ENCODE results near the gene PHRF1. TPM values are rescaled to one million over a fixed set of nuclear protein-coding genes. Genes with fewer than 3 reads are reported as not detected.

PHRF1 gene
- total and polyA plus RNA-seq, 2 donors (not counting 3 experiments of a cell fraction or from before 2014, with no cell fraction given) = 14.2 to 39.4 TPM

DNA sequence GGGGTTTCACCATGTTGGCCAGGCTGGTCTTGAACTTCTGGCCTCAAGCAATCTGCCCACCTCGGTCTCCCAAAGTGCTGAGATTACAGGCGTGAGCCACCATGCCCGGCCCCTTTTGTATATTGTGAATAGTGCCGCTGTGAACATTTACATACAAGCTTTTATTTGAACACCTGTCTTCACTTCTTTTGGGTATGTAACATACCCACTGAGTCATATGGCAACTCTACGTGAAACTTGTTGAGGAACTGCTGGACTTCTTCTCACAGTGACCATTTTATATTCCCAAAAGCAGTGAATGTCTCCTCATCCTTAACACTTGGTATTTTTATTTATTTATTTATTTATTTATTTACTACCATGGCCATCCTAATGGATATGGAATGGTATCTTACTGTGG lies 54.6 kb downstream of the PHRF1 start:
- CTCF ChIA-PET = no interaction called here

More for the DNA sequence above, 54.6 kb downstream of the PHRF1 start:
- H2AFZ ChIP-seq (ENCODE audit: low read depth, low read length) = no peak overlapping the region
- H3K27me3 ChIP-seq (ENCODE audit: control insufficient read depth in 2 of 2, insufficient read depth in 2 of 2, low read length in 2 of 2) = peaks cover 4 to 11% of the 10 kb centered on the region in 2 experiments
- H3K4me3 ChIP-seq (replicated peaks in 1 of 3; ENCODE audit: insufficient read depth in 1 of 3, low read depth in 1 of 3, low read length in 3 of 3) = no peak overlapping the region
- H4K20me1 ChIP-seq (replicated peaks; ENCODE audit: control insufficient read depth, extremely low read depth, insufficient read depth, low read length) = no peaks in the 10 kb centered on the region
- BruUV-seq (replicated peaks) = no TSS peak
- no peaks in the 10 kb centered on the region for H3K36me3 ChIP-seq (ENCODE audit: control insufficient read depth in 2 of 2, extremely low read depth in 1 of 2, insufficient read depth in 2 of 2, low read length in 2 of 2)
- DNase-seq (ENCODE audit: low read depth, low spot score) = no peak
- no peaks in the 10 kb centered on the region for H3K9me3 ChIP-seq (replicated peaks; ENCODE audit: control insufficient read depth, insufficient read depth, low read length)
- no peaks in the 10 kb centered on the region for H3K9me1 ChIP-seq (replicated peaks; ENCODE audit: control insufficient read depth, extremely low read depth, insufficient read depth, low read length)
- POLR2A ChIA-PET = no interaction called here
- no peak overlapping the region for H3K4me2 ChIP-seq (ENCODE audit: insufficient read depth, low read length)
- TF ChIP-seq, protein P1, sequence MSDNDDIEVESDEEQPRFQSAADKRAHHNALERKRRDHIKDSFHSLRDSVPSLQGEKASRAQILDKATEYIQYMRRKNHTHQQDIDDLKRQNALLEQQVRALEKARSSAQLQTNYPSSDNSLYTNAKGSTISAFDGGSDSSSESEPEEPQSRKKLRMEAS (IDR thresholded peaks at IDR 0.05; ENCODE audit: insufficient read depth, insufficient read length) = no peak
- TF ChIP-seq JUN (IDR thresholded peaks at IDR 0.05; ENCODE audit: borderline replicate concordance, insufficient read depth, insufficient read length, low read depth) (no peak), MYC (IDR thresholded peaks at IDR 0.05; ENCODE audit: low read depth, low read length) (no peak), GATA2 (IDR thresholded peaks at IDR 0.05; ENCODE audit: insufficient read depth, insufficient read length, low read depth, low read length) (no peak), EZH2 (IDR thresholded peaks at IDR 0.05; ENCODE audit: borderline replicate concordance, low read depth, low read length, severe bottlenecking) (no peak), POLR2A (IDR thresholded peaks at IDR 0.05; ENCODE audit: low read depth, low read length) (no peak), POLR2AphosphoS5 (IDR thresholded peaks at IDR 0.05; ENCODE audit: insufficient read depth, low read depth, low read length) (no peak), FOS (IDR thresholded peaks at IDR 0.05; ENCODE audit: borderline replicate concordance, insufficient read depth, low read length) (no peak)
- TF ChIP-seq, protein P2, sequence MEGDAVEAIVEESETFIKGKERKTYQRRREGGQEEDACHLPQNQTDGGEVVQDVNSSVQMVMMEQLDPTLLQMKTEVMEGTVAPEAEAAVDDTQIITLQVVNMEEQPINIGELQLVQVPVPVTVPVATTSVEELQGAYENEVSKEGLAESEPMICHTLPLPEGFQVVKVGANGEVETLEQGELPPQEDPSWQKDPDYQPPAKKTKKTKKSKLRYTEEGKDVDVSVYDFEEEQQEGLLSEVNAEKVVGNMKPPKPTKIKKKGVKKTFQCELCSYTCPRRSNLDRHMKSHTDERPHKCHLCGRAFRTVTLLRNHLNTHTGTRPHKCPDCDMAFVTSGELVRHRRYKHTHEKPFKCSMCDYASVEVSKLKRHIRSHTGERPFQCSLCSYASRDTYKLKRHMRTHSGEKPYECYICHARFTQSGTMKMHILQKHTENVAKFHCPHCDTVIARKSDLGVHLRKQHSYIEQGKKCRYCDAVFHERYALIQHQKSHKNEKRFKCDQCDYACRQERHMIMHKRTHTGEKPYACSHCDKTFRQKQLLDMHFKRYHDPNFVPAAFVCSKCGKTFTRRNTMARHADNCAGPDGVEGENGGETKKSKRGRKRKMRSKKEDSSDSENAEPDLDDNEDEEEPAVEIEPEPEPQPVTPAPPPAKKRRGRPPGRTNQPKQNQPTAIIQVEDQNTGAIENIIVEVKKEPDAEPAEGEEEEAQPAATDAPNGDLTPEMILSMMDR (IDR thresholded peaks at IDR 0.05; ENCODE audit: extremely low read depth in 1 of 2, insufficient read depth in 1 of 2, low read depth in 1 of 2, low read length in 2 of 2) = no peak
- dilution Hi-C loops (cut with MboI; ENCODE audit: extremely low pct_ligation_motif_present, low sequenced_read_pairs) (no loop called here), intact Hi-C loops (cut with micrococcal nuclease) (no loop called here)
- no peaks in the 10 kb centered on the region for H3K4me1 ChIP-seq (ENCODE audit: control insufficient read depth, extremely low read depth, insufficient read depth, low read length)
- no peak for FAIRE-seq
- H3K27ac ChIP-seq (ENCODE audit: insufficient read depth, low read depth, low read length) = no peak overlapping the region
- H3K79me2 ChIP-seq (ENCODE audit: control insufficient read depth, insufficient read depth, low read length) = no peaks in the 10 kb centered on the region
- no peak overlapping the region for H3K9ac ChIP-seq (replicated peaks; ENCODE audit: extremely low read depth, insufficient read depth, low read length)
